Measurements from ENCODE around the gene SCARB1. TPM values are rescaled to one million over a fixed set of nuclear protein-coding genes. Genes with fewer than 3 reads are reported as not detected.

The SCARB1 gene
- total RNA-seq, 2 donors from 2014 or later, result 15.3 to 23.6 TPM

DNA sequence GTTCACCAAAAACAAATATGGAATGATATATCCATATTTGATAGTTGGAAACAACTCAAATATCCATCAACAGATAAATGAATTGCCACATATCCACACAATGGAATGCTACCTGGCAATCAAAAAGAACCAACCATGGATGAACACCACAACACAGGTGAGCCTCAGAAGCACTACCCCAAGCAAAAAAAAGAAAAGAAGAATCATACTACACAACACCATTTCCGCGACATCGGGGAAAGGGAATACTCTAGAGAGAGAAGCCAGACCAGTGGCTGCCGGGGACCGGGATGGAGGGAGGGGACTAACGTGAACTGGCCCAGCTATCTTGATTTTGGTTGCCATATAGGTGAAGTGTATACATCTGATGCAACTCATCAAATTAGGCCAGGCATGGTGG, 41.4 kb downstream of the SCARB1 start:
- DNase-seq (ENCODE audit: low spot score in 2 of 2) (no peak), ATAC-seq (no peak)
- H3K36me3 Mint-ChIP-seq, result no peaks in the 10 kb centered on the region
- peak overlapping the region in 1 of 2 donors; percentile 42 for H3K27ac Mint-ChIP-seq
- H3K9me3 Mint-ChIP-seq, result no peaks in the 10 kb centered on the region

DNA sequence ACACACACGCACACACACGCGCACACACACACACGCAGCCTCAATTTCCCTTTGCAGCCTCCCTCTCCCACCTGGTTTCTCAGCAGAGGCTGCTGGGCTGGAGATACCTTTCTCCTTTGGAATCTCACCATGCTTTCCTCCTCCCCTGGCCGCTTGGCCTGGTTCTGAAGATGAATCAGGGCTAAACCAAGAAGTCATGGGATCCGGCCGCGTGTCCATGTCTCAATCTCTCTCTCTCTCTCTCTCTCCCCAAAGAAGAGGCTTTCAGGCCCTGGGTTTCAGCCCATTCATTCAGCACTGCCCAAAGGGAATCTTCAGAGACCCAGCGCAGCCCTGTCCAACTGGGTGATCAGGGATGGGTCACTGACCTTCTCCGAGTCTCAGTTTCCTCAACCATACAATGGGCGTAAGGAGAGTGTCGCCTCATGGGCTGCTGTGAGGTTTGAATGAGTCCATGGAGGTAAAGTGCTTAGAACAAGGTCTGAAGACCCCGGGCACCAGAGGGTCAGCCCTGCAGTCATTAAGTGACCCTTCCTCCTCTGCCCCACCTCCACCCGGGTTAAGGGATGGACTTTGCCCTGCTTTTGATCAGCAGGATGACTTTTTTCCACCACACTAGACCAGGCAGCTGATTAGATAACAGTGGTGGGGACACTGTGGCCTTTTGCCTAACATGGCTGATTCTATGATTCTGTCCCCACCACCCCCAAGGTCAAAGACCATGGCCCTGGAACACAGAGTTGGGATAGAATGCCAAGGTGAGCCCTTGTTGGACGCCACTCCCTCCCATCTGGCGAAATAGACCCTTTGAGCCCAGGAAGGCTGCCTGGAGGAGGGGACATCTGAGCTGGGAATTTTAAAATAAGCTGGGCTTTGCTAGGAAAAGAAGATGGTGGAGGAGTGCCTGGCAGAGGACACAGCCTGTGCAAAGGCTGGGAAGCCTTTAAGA, 42.1 kb downstream of the SCARB1 start:
- H3K27ac Mint-ChIP-seq, result peak overlapping the region; percentile 42 to 75
- H3K36me3 Mint-ChIP-seq, result no peaks in the 10 kb centered on the region
- no peaks in the 10 kb centered on the region for H3K9me3 Mint-ChIP-seq
- ATAC-seq (no peak), DNase-seq (ENCODE audit: low spot score in 2 of 2) (no peak)

DNA sequence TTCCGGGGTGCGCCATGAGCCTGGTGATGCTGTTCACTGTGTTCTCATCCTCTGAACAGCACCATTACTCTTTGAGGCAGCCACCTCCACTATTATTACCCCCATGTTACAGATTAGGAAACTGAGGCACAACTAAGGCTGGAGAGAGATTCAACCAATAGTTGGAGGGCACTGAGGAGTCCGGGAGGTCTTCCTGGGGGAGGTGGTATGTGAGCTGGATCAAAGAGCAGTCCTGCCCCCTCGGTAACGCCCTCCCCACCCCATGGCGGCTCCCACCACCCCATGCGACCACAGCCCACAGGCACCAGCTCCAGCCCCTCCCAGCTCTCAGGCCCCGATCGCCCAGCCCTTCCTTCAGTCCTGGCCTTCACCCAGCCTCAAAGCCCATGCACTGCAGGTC, 43.5 kb downstream of the SCARB1 start:
- no peak overlapping the region for H3K27ac Mint-ChIP-seq
- H3K36me3 Mint-ChIP-seq, result no peaks in the 10 kb centered on the region
- no peak for DNase-seq (ENCODE audit: low spot score in 2 of 2)
- H3K9me3 Mint-ChIP-seq, result no peaks in the 10 kb centered on the region
- no peak for ATAC-seq

DNA sequence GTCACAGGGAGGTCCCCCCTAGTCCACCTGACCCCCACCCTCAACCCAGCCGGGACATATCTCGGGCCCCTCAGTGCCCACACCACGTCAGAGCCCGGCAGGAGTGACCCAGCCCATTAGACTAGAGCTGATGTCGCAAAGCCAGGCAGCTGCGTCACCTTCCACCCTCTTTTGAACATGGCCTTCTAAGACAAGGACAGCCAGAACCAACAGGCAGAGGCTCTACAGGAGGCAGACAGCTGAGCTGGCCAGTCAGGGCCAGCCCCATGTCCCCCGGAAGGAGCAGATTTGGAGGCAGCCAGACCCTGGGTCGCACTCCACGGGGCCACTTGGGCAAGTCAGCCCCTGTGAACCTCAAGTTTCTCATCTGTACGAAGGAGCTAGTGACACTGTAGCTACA, 44.1 kb downstream of the SCARB1 start:
- Mint-ChIP-seq H3K36me3 (peaks cover 0 to 4% of the 10 kb centered on the region in 2 donors), H3K9me3 (no peaks in the 10 kb centered on the region), H3K27ac (no peak overlapping the region)
- DNase-seq (ENCODE audit: low spot score in 2 of 2) (no peak), ATAC-seq (no peak)

DNA sequence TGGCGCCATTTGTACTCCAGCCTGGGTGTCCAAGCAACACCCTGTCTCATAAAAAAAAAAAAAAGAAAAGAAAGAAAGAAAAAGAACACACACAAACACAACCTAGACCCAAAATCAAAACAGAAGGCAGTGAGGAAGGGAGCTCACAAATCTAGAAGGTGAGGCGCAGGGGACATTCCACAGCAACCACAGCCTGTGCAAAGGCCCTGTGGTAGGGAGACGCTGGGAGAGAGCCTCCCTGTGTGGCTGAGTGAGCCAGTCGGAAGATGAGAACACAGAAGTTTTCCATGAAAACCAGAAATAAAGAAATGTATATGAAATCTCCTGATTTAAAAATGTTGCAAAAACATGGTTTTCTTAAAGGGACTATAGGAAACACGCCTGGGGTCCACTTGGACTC, 44.6 kb downstream of the SCARB1 start:
- Mint-ChIP-seq H3K9me3 (no peaks in the 10 kb centered on the region), H3K27ac (no peak overlapping the region), H3K36me3 (peaks cover 0 to 8% of the 10 kb centered on the region in 2 donors)
- DNase-seq (ENCODE audit: low spot score in 2 of 2), result no peak
- ATAC-seq, result no peak

DNA sequence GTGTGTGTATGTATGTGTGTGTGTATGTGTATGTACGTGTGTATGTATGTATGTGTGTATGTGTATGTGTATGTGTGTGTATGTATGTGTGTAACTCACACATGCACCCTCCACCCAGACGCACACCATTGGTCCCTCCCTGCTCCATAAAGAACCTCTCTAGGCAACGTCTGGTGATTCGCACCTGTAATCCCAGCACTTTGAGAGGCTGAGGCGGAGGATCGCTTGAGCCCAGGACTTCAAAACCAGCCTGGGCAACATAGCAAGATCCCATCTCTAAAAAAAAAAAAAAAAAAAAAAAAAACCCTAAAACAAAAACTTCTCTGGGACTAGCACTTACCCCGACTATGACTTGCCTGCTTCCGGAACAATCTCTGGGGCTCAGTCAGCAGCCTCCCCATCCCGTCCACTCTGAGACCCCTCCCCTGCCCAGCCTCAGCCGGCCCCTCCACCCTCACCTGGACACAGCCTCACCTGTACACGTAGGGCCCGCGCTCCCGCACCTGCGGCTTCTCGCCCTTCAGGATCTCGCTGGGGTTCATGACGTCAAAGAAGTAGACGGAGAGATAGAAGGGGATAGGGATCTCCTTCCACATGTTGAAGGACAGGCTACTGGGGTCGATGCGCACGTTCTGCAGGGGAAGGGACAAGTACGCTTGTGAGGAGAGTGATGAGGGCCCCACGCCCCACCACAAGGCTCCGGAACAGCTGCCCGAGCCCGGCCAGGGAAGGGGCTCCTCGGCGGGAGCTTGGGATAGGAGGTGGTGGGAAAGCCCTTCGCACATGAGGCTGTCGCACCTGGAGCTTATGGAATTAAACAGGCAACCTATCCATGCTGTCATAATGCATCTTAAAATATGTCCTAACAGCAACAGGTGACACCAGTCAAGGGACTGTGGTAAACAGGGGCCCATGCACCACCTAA, 46.3 kb downstream of the SCARB1 start:
- DNase-seq (ENCODE audit: low spot score in 2 of 2) (no peak), ATAC-seq (no peak)
- Mint-ChIP-seq H3K27ac (no peak overlapping the region), H3K9me3 (no peaks in the 10 kb centered on the region), H3K36me3 (peaks cover 0 to 18% of the 10 kb centered on the region in 2 donors)

DNA sequence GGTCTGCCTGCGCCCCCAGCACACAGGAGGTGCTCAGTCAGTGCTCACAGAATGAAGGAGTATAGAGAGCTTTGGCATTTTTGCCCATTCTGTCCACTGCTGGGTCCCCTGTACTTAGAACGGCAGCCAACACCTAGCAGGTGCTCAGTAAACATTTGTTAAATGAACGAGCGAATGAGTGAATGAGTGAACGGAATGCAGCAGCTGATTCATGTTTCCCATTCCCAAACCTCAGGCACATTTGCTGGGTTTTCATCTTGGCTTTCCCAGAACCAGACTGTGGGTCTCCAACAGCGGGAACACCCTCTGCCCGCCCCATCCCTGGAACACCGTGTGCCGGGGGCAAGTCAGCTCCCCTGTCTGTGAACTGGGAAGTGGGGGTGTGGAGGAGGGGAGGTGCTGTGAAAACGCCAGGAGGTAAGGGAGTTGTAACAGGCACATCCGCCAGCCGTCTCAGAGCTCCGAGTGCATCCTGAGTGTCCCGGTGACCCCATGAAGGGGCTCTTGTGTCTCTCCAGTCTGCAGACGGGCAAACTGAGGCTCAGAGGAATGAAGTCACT, 47.3 kb downstream of the SCARB1 start:
- H3K36me3 Mint-ChIP-seq, result peaks cover 0 to 18% of the 10 kb centered on the region in 2 donors
- no peaks in the 10 kb centered on the region for H3K9me3 Mint-ChIP-seq
- ATAC-seq, result no peak
- no peak overlapping the region for H3K27ac Mint-ChIP-seq
- no peak for DNase-seq (ENCODE audit: low spot score in 2 of 2)

DNA sequence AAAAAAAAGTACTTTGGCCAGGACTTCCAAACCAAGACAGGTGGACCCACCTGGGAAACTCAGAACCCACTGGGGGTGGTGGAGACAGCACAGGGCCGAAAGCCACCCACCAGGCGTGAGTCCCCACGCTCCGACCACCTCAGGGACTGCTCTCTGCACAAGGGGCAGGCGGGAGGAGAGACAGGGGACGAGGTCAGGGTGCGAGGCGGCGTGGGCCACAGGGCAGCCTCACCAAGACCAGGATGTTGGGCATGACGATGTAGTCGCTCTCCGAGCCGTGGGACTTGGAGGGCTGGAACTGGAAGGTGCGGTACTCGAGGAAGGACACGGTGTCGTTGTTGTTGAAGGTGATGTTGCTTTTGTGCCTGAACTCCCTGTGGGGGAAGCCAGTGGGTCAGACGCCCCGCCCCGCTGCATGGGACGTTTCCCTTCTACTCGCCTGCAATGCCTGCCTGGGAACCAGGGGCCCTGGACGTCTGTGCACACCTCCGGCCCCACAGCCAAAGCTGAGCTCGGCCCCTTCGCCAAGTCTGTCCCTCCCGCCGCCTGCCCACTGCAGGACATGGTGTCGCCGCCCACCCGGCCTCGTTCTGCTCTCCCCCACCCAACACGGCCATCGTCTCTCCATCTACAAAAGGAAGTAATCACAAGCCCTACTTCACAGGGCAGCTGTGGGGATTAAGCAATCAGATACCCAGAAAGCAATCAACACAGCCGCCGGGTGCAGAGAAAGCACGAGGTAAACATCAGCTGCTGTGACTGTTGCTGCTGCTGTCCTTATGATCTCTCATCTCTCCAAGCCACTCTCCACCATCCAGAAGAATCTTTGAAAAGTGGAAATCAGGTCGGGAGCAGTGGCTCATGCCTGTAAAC, 48.7 kb downstream of the SCARB1 start:
- ATAC-seq (no peak), DNase-seq (ENCODE audit: low spot score in 2 of 2) (no peak)
- H3K9me3 Mint-ChIP-seq, result no peaks in the 10 kb centered on the region
- H3K27ac Mint-ChIP-seq, result peak overlapping the region in 1 of 2 donors; percentile 50
- peaks cover 0 to 18% of the 10 kb centered on the region in 2 donors for H3K36me3 Mint-ChIP-seq

DNA sequence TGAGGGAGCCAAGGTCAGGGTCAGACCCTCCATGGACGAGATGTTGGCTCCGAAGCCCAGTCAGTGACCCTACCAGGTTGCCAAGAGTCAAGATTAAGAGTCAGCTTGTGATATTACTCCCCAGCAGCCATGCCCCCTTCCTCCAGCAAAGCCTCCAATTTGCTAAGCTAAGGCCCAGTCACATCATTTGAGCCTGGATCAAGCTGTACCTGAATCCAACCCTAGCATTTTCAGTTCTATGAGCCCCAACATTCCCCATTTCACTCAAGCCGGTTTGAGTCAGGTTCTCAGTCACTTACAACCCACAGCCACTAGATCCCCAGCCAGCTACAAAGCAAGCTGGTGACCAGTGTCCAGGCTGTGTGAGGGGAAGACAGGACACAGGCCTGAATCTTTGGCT, 49.9 kb downstream of the SCARB1 start:
- H3K9me3 Mint-ChIP-seq, result no peaks in the 10 kb centered on the region
- DNase-seq (ENCODE audit: low spot score in 2 of 2) (no peak), ATAC-seq (no peak)
- peaks cover 0 to 18% of the 10 kb centered on the region in 2 donors for H3K36me3 Mint-ChIP-seq
- H3K27ac Mint-ChIP-seq, result no peak overlapping the region

DNA sequence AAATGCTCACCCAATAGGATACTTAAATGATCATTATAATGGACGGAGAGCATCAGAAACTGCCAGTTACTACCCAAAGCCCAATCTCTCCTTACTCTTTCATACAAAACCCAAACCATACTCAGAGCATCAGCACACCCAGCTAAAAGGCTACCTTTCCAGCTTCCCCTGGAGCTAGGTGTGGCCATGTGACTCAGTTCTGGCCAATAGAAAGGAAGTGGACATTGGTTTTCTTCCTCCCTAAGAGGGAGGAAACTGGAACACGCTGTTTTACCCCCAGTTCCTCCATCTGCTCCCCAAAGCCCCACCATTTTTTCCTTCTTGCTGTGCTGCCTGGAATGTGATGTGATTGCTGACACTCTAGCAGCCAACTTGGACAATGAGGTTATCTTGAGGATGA, 50.7 kb downstream of the SCARB1 start:
- H3K9me3 Mint-ChIP-seq, result no peaks in the 10 kb centered on the region
- no peak overlapping the region for H3K27ac Mint-ChIP-seq
- DNase-seq (ENCODE audit: low spot score in 2 of 2) (no peak), ATAC-seq (no peak)
- H3K36me3 Mint-ChIP-seq, result peaks cover 0 to 18% of the 10 kb centered on the region in 2 donors

DNA sequence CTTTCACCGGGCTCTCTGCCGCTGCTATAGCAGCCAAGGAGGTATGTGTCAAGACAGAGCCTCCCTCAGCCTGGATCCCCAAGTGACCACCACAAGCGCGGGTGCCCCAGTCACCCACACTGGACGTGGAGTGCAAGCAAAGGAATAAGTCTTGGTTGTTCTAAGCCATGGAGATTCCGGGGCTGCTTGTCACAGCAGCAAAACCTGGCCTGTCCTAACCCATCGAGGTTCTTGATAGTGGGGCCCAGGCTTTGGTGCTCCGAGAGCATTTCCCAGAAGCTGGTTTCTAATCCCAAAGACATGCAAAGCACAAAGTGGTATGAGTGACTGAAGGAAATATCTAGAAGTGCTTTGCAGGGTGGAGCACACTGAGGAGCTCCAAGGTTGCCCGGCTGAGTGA, 51.3 kb downstream of the SCARB1 start:
- DNase-seq (ENCODE audit: low spot score in 2 of 2), result no peak
- H3K27ac Mint-ChIP-seq, result no peak overlapping the region
- H3K36me3 Mint-ChIP-seq, result peaks cover 0 to 18% of the 10 kb centered on the region in 2 donors
- no peaks in the 10 kb centered on the region for H3K9me3 Mint-ChIP-seq
- no peak for ATAC-seq

DNA sequence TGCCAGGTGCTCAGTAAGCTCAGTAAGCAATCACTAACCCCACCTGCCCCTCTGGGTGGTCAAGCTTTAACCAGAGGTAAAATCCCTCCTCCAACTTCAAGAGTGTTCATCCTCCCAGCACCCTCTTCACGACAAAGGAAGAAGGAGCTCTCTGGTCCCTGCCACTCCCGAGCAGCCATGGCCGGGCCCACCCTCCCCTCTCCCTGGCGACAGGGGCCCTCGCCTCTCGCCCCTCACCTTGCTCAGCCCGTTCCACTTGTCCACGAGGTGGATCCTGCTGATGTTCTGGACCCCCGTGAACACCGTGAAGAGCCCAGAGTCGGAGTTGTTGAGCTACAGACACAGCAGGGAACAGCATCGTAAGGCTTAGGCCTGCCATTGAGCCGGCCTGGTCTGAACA, 52.0 kb downstream of the SCARB1 start:
- H3K36me3 Mint-ChIP-seq, result peaks cover 0 to 18% of the 10 kb centered on the region in 2 donors
- ATAC-seq, result no peak
- H3K27ac Mint-ChIP-seq, result no peak overlapping the region
- no peak for DNase-seq (ENCODE audit: low spot score in 2 of 2)
- no peaks in the 10 kb centered on the region for H3K9me3 Mint-ChIP-seq

DNA sequence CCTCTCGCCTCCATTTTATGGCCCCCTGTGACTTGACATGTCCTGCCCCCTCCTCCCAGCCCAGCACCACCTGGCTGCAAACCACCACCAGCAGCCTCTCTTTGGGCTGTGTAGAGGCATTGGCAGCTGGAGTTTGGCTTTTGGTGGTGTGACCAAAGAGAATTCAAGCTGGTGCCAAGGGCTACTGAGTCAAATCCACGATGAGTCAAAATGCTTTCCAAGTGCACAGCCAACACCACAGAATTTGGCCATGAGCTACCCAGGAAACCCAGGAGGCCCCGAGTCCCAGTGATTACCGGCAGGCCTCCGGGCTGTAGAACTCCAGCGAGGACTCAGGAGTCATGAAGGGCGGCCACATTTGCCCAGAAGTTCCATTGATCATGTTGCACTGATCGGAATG, 53.8 kb downstream of the SCARB1 start:
- ATAC-seq, result no peak
- no peaks in the 10 kb centered on the region for H3K9me3 Mint-ChIP-seq
- H3K27ac Mint-ChIP-seq, result no peak overlapping the region
- peaks cover 0 to 18% of the 10 kb centered on the region in 2 donors for H3K36me3 Mint-ChIP-seq
- DNase-seq (ENCODE audit: low spot score in 2 of 2), result no peak

DNA sequence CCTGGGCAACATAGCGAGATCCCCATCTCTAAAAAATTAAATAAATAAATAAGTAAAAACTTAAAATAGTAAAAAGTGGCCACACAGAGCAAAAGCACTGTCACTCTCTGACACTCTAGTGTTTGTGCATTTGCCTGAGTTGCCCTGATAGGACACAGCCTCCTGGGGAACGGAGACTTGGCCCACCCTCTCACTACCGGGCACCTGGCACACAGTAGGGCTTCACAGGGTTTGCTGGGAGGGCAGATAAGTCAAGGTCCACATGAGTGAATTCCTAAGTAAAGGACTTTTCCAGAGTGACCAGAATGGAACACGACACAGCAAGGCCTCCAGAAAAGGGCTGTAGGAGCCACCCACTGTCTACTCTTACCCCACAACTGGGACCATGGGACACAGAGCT, 54.3 kb downstream of the SCARB1 start:
- Mint-ChIP-seq H3K27ac (no peak overlapping the region), H3K9me3 (no peaks in the 10 kb centered on the region), H3K36me3 (peaks cover 0 to 13% of the 10 kb centered on the region in 2 donors)
- DNase-seq (ENCODE audit: low spot score in 2 of 2), result no peak
- ATAC-seq, result no peak

DNA sequence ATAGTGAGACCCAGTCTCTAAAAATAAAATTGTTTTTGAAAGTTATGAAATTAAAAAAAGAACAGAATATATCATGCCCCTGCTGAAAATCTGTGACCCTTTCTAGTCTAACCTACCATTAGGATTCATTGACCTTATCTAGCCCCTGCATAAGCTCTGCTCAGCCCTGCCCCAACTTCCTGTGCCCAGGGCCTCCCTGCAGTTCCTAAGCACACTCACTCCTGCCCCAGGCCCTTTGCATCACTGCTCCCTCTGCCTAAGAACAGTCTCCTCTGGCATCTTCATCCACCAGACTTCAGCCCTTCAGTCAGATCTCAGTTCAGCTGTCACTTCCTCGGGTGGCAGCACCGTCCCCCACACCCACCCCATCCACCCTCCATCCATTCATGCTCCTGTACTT, 55.4 kb downstream of the SCARB1 start:
- no peak for ATAC-seq
- DNase-seq (ENCODE audit: low spot score in 2 of 2), result no peak
- H3K36me3 Mint-ChIP-seq, result peaks cover 0 to 2% of the 10 kb centered on the region in 2 donors
- H3K27ac Mint-ChIP-seq, result peak overlapping the region in 1 of 2 donors; percentile 8
- no peaks in the 10 kb centered on the region for H3K9me3 Mint-ChIP-seq

Data from activated naive CD4-positive, alpha-beta T cell treated with anti-CD3 and anti-CD28 coated beads, Interleukin-2, amount 50 U/mL, for 72 hours (primary cell).